Right lobe of liver (tissue), 6 donors: ENCODE measurements around the gene NCF4. TPM values are rescaled to one million over a fixed set of nuclear protein-coding genes. Genes with fewer than 3 reads are reported as not detected.

Experiments
- ATAC-seq, 4 donors: fragments of 200-7000 bp; cut with Tn5 transposase; one replicate each; pipeline ENCODE4 v1.9.1; 2020; ENCODE audit warnings: mild to moderate bottlenecking in 4 of 4, moderate library complexity in 4 of 4
- DNase-seq, 3 donors: peaks; one replicate each; pipeline ENCODE4 v3.0.0-alpha.2; 2020
- H3K27ac ChIP-seq, 3 donors: fragments of 200-600 bp; one replicate each; pipeline ENCODE4 v1.8.0; 2022
- H3K27me3 ChIP-seq, 2 donors: fragments of 200-600 bp; one replicate each; pipeline ENCODE4 v1.8.0; 2022
- H3K36me3 ChIP-seq, 4 donors: fragments of 200-600 bp; sonication (generic) in 1 of 4; one replicate each; pipeline versions ENCODE4 v1.5.1 to v1.8.0; 2017 to 2022; ENCODE audit warnings: control low read depth in 1 of 4
- H3K4me1 ChIP-seq, 4 donors: fragments of 200-600 bp; sonication (generic) in 1 of 4; one replicate each; pipeline versions ENCODE4 v1.5.1 to v1.8.0; 2017 to 2022; ENCODE audit warnings: control low read depth in 1 of 4
- H3K4me3 ChIP-seq, 3 donors: fragments of 200-600 bp; one replicate each; pipeline ENCODE4 v1.8.0; 2022
- H3K9me3 ChIP-seq, 4 donors: fragments of 200-600 bp; sonication (generic) in 1 of 4; one replicate each; pipeline versions ENCODE4 v1.5.1 to v1.8.0; 2017 to 2022; ENCODE audit warnings: control low read depth in 1 of 4
- CTCF ChIP-seq, 4 donors: fragments of 200-600 bp in 3 of 4; fragments of 450-650 bp in 1 of 4; IDR thresholded peaks; one replicate each; pipeline versions ENCODE4 v1.5.1 to v1.8.0; 2016 to 2022; ENCODE audit warnings: antibody characterized with exemption in 4 of 4, mild to moderate bottlenecking in 2 of 4
- POLR2A ChIP-seq: fragments of 450-650 bp; IDR thresholded peaks from one replicate; pipeline ENCODE4 v1.6.1; 2017; ENCODE audit warnings: antibody characterized with exemption, mild to moderate bottlenecking
- WGBS: methylation state at CpG from one replicate; pipeline ENCODE4 v1.1.6; 2018; ENCODE audit warnings: low coverage, low lambda C conversion rate; ENCODE audit not compliant: insufficient coverage; ENCODE audit errors: missing lambda C conversion rate; 5-methylcytosine and 5-hydroxymethylcytosine counted together
- intact Hi-C, 2 donors: fragments of 100-400 bp; cut with DNase I; formaldehyde crosslinking; loops; one replicate each; pipeline versions ENCODE4 v1.11.2 to v1.14.1; 2022
- long read RNA-seq: library from polyadenylated mRNA; unstranded; transcript quantifications from one replicate; pipeline ENCODE4 v2.0.0, GENCODE V29; 2019
- total RNA-seq, 6 experiments: library from RNA; depleted of rRNA in 2 of 6; stranded (reverse); fragments of >200 nt in 2 of 6; fragmentation: NEBNext Ultra II Directional in 3 of 6; extraction: Animal tissue kit (Norgen Biotek cat#: 25700) in 3 of 6; gene quantifications; one replicate each; pipeline versions ENCODE4 v1.1.0 to v1.2.4, GENCODE V29; 2016 to 2023
- donor health status: DM: no; HTN: yes; CAD: no.
- donor health status: DM: no; HTN: no; CAD: no.
- donor health status: DM: no; HTN: no; CAD: no.
- donor health status: DM: no; HTN: yes; CAD: no.
- donor health status: DM: no; HTN: yes; CAD: no.

NCF4 gene
- total RNA-seq = 1 to 10 TPM; 2.3 to 6.2 (median 4.0) TPM
- long read RNA-seq = 0 reads

- no peak for TF ChIP-seq CTCF (IDR thresholded peaks at IDR 0.05)
- TF ChIP-seq POLR2A = peak; percentile 54
- H3K4me1 ChIP-seq = no peaks in the 10 kb centered on the region
- no peaks in the 10 kb centered on the region for H3K27me3 ChIP-seq
- peak within 1 kb of the TSS; percentile 25 to 68 (median 51) for H3K27ac ChIP-seq
- no peaks in the 10 kb centered on the region for H3K36me3 ChIP-seq
- ATAC-seq (peak; percentile 51 to 66 (median 56)), DNase-seq (peak; percentile 69 to 80 (median 69))
- peak within 1 kb of the TSS in 2 of 3 donors; percentile 6 to 21 for H3K4me3 ChIP-seq
- 50% methylated on average over 7 of the region's 17 CpGs for WGBS
- intact Hi-C loops = no loop called here
- no peaks in the 10 kb centered on the region for H3K9me3 ChIP-seq
Measured at GRCh38 chr22:36860821-36861659, at the start of gene NCF4. Gene NCF4, plus strand, starts transcription at chr22:36861006. Its CDS starts 166 bp downstream, at chr22:36861172.

- no peak overlapping the region for H3K4me3 ChIP-seq
- no peaks in the 10 kb centered on the region for H3K4me1 ChIP-seq
- no peaks in the 10 kb centered on the region for H3K27me3 ChIP-seq
- no peaks in the 10 kb centered on the region for H3K36me3 ChIP-seq
- H3K27ac ChIP-seq = no peak overlapping the region
- TF ChIP-seq POLR2A (no peak), CTCF (IDR thresholded peaks at IDR 0.05) (no peak)
- ATAC-seq = no peak
- no peak for DNase-seq
- H3K9me3 ChIP-seq = no peaks in the 10 kb centered on the region
- WGBS = 73% methylated on average over 2 of the region's 3 CpGs
- intact Hi-C loops = no loop called here
Measured at GRCh38 chr22:36811094-36811800, 49.6 kb upstream of the NCF4 start.

GRCh38 chr22:36814801-36815200, 46.0 kb upstream of the NCF4 start:
- no peak overlapping the region for H3K27ac ChIP-seq
- H3K27me3 ChIP-seq = peaks cover 0 to 11% of the 10 kb centered on the region in 2 donors
- DNase-seq = no peak
- ATAC-seq = no peak
- H3K36me3 ChIP-seq = no peaks in the 10 kb centered on the region
- 55% methylated on average over 7 of the region's 10 CpGs for WGBS
- peaks cover 0 to 7% (median 0%) of the 10 kb centered on the region in 4 donors for H3K4me1 ChIP-seq
- H3K9me3 ChIP-seq = no peaks in the 10 kb centered on the region
- TF ChIP-seq POLR2A (no peak), CTCF (IDR thresholded peaks at IDR 0.05) (no peak)
- intact Hi-C loops = no loop called here
- H3K4me3 ChIP-seq = no peak overlapping the region

GRCh38 chr22:36815558-36816338, 45.1 kb upstream of the NCF4 start:
- peaks cover 0 to 11% of the 10 kb centered on the region in 2 donors for H3K27me3 ChIP-seq
- no peak overlapping the region for H3K27ac ChIP-seq
- ATAC-seq (no peak), DNase-seq (no peak)
- WGBS = 39% methylated on average over 4 of the region's 8 CpGs
- TF ChIP-seq CTCF (IDR thresholded peaks at IDR 0.05) (no peak), POLR2A (no peak)
- H3K4me3 ChIP-seq = no peak overlapping the region
- intact Hi-C loops = no loop called here
- H3K36me3 ChIP-seq = no peaks in the 10 kb centered on the region
- no peaks in the 10 kb centered on the region for H3K9me3 ChIP-seq
- H3K4me1 ChIP-seq = peaks cover 0 to 7% (median 0%) of the 10 kb centered on the region in 4 donors
